ENCODE data around the gene RPUSD3.
A peak's percentile ranks its signal among the peaks of the same experiment; 100 is the strongest.

The RPUSD3 gene

DNA sequence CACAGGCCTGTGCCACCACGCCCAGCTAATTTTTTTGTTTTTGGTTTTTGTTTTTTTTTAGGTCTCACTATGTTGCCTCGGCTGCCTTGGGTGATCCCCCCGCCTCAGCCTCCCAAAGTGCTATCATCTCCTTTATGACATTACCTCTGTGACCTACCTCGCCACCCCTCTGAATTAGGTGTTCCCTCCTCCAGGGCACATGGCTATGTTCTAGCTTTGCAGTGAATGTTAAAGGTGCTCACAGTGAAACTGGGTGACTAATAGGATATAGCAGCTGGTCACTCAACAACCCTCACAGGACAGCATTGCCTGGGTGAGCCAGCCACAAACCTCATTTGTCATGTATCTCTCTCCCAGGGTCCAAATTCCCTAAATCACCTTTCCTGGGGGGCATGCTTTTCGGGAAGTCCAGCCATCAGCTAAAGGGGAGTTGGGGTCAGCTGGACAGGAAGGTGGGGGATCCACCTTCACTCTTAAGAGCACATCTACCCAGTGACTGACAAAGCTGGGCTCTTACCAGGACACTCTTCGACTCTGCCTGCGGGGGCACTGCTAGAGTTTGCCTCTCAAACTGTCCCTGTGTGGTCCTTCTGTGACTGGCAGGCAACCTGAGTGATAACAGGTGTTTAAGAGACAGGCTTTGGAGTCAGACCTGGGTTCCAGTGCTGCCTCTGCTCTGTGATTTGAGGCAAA is 35.3 kb downstream of the RPUSD3 start:
- peak; percentile 79 for ATAC-seq
- Mint-ChIP-seq H3K36me3 (peaks cover 62% of the 10 kb centered on the region), H3K27me3 (no peaks in the 10 kb centered on the region), H3K9me3 (no peaks in the 10 kb centered on the region), H3K4me3 (no peak overlapping the region), H3K27ac (peak overlapping the region; percentile 94), H3K4me1 (peaks cover 61% of the 10 kb centered on the region)

DNA sequence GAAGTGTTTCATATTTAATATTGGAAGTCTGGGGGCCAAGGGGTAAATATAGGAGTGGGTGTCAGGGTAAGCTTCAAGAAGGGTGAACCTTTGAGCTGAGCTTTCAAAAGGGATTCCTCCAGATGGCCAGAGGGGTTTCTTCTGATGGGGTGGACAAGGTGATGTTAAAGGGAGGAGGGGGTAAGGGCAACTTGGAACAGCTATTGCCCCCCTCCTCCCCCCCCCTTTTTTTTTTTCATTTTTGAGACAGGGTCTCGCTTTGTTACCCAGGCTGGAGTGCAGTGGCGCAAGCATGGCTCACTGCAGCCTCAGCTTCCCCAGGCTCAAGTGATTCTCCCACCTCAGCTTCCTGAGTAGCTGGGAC is 35.8 kb downstream of the RPUSD3 start:
- peaks cover 62% of the 10 kb centered on the region for H3K36me3 Mint-ChIP-seq
- no peak overlapping the region for H3K4me3 Mint-ChIP-seq
- H3K9me3 Mint-ChIP-seq = no peaks in the 10 kb centered on the region
- ATAC-seq = no peak
- peaks cover 66% of the 10 kb centered on the region for H3K4me1 Mint-ChIP-seq
- no peaks in the 10 kb centered on the region for H3K27me3 Mint-ChIP-seq
- peak overlapping the region; percentile 94 for H3K27ac Mint-ChIP-seq

GRCh38 chr3:9806688-9807589 is 36.9 kb downstream of the RPUSD3 start:
- Mint-ChIP-seq H3K4me1 (peaks cover 68% of the 10 kb centered on the region), H3K9me3 (no peaks in the 10 kb centered on the region), H3K27ac (peak overlapping the region; percentile 7), H3K27me3 (no peaks in the 10 kb centered on the region), H3K4me3 (no peak overlapping the region), H3K36me3 (peaks cover 64% of the 10 kb centered on the region)
- ATAC-seq = no peak

- no peak overlapping the region for H3K4me3 Mint-ChIP-seq
- ATAC-seq = no peak
- peaks cover 56% of the 10 kb centered on the region for H3K36me3 Mint-ChIP-seq
- H3K4me1 Mint-ChIP-seq = peaks cover 65% of the 10 kb centered on the region
- peak overlapping the region; percentile 7 for H3K27ac Mint-ChIP-seq
- H3K27me3 Mint-ChIP-seq = no peaks in the 10 kb centered on the region
- H3K9me3 Mint-ChIP-seq = no peaks in the 10 kb centered on the region
These were observed 37.7 kb downstream of the RPUSD3 start for GRCh38 chr3:9806137-9806536.

- Mint-ChIP-seq H3K36me3 (peaks cover 53% of the 10 kb centered on the region), H3K4me1 (peaks cover 58% of the 10 kb centered on the region), H3K27me3 (no peaks in the 10 kb centered on the region), H3K4me3 (no peak overlapping the region), H3K9me3 (no peaks in the 10 kb centered on the region), H3K27ac (peak overlapping the region; percentile 7)
- no peak for ATAC-seq
These were observed 38.8 kb downstream of the RPUSD3 start for GRCh38 chr3:9804996-9805395.

DNA sequence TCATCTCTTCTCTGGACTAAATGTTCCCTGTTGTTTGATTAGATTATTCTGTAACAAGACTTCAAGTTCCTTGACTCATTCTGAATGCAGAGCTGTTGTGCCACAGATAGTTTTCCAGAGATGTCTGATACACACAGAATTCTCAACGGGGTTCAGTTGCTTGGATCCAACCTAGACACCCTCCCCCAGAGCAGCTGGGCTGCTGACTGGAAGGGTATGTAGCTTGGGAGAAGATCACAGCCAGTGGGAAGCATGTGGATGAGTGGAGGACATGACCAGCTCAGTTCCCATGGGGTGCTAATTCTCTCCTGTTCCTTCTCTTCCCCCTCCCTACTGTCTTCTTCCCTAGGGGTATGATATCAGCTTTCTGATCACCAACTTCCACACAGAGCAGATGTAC is 40.3 kb downstream of the RPUSD3 start:
- H3K36me3 Mint-ChIP-seq = peaks cover 51% of the 10 kb centered on the region
- no peaks in the 10 kb centered on the region for H3K27me3 Mint-ChIP-seq
- no peak for ATAC-seq
- no peak overlapping the region for H3K4me3 Mint-ChIP-seq
- peaks cover 45% of the 10 kb centered on the region for H3K4me1 Mint-ChIP-seq
- H3K9me3 Mint-ChIP-seq = no peaks in the 10 kb centered on the region
- peak overlapping the region; percentile 72 for H3K27ac Mint-ChIP-seq

- peaks cover 44% of the 10 kb centered on the region for H3K4me1 Mint-ChIP-seq
- no peaks in the 10 kb centered on the region for H3K9me3 Mint-ChIP-seq
- no peaks in the 10 kb centered on the region for H3K27me3 Mint-ChIP-seq
- peaks cover 57% of the 10 kb centered on the region for H3K36me3 Mint-ChIP-seq
- ATAC-seq = no peak
- H3K27ac Mint-ChIP-seq = no peak overlapping the region
- no peak overlapping the region for H3K4me3 Mint-ChIP-seq
These were observed 43.3 kb downstream of the RPUSD3 start for GRCh38 chr3:9800529-9800928.

GRCh38 chr3:9797196-9797945 is 46.4 kb downstream of the RPUSD3 start:
- peak overlapping the region; percentile 100 for H3K27ac Mint-ChIP-seq
- H3K36me3 Mint-ChIP-seq = peaks cover 47% of the 10 kb centered on the region
- no peaks in the 10 kb centered on the region for H3K27me3 Mint-ChIP-seq
- H3K4me3 Mint-ChIP-seq = no peak overlapping the region
- H3K4me1 Mint-ChIP-seq = peaks cover 45% of the 10 kb centered on the region
- ATAC-seq = no peak
- no peaks in the 10 kb centered on the region for H3K9me3 Mint-ChIP-seq

DNA sequence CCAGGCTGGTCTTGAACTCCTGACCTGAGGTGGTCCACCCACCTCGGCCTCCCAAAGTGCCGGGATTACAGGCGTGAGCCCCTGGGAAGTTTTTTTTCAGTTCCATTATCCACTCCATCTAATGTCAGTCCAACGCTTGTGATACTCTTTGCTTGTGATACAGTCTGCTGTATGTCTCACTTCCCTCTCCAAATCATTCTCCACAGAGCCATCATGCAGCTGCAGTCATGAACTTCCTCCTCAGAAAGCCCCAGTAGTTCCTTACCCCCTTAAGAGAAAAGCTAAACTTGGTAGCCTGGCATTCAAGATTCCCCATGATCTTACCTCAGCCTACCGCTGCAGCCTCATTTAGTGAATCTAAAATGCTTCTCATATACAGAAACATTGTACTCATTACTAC is 48.6 kb downstream of the RPUSD3 start:
- H3K27me3 Mint-ChIP-seq = no peaks in the 10 kb centered on the region
- peak; percentile 73 for ATAC-seq
- peaks cover 63% of the 10 kb centered on the region for H3K4me1 Mint-ChIP-seq
- peak overlapping the region; percentile 100 for H3K27ac Mint-ChIP-seq
- peak overlapping the region; percentile 91 for H3K4me3 Mint-ChIP-seq
- no peaks in the 10 kb centered on the region for H3K9me3 Mint-ChIP-seq
- H3K36me3 Mint-ChIP-seq = peaks cover 51% of the 10 kb centered on the region

- peak overlapping the region; percentile 100 for H3K27ac Mint-ChIP-seq
- H3K4me1 Mint-ChIP-seq = peaks cover 68% of the 10 kb centered on the region
- no peaks in the 10 kb centered on the region for H3K27me3 Mint-ChIP-seq
- no peak for ATAC-seq
- peak overlapping the region; percentile 91 for H3K4me3 Mint-ChIP-seq
- H3K9me3 Mint-ChIP-seq = no peaks in the 10 kb centered on the region
- H3K36me3 Mint-ChIP-seq = peaks cover 59% of the 10 kb centered on the region
These were observed 49.4 kb downstream of the RPUSD3 start for GRCh38 chr3:9794400-9794799.

GRCh38 chr3:9793161-9793781 is 50.5 kb downstream of the RPUSD3 start:
- ATAC-seq = peak; percentile 0

DNA sequence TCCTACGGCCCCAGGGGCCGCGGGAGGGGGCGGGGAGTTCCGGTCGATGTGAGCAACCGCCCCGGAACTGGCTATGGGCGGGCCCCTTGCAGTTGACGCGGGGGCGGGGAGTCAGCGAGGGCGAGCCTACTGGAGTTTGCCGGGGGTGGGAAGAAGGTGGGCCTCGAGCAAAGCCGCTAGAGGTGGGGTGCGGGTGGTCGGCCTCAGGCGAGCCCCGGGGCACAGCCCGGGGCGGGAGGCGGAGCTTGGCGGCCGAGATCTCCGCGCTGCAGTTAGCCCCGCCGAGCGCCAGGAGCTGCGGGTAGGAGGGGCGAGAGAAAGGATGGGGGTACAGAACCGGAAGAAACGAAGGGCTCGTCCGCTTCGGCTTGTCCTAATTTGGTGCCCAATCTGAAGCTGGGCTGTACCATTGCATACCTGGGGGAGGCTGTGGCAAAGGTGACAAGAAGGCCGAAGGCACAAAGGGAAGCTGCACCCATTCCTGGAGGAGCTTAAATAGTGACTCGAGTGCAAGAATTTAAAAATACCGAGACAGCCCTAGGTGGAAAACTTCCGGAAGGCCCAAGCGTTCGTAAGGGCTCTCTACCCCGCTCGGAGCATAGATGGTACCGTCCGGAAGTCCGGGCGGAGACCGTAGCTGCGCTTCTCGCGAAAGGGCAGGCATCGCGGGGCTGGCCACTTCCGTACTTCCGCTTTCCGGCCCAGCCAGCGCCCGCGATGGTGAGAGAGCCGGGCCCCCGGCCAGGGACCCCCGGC is 51.2 kb downstream of the RPUSD3 start, which contains the start of the genes ARPC4 and TADA3:
Gene ARPC4, plus strand, starts transcription at position 678 of the 756 bp plus-strand sequence. Its CDS starts 40 bp downstream, at position 718.
Gene TADA3, minus strand, starts transcription at position 69 of the 756 bp plus-strand sequence. CDS start 1,007 bp downstream, outside the sequence.
- Mint-ChIP-seq H3K4me3 (peak within 1 kb of the TSS; percentile 91), H3K27me3 (no peaks in the 10 kb centered on the region), H3K4me1 (peaks cover 66% of the 10 kb centered on the region), H3K27ac (peak within 1 kb of the TSS; percentile 100), H3K36me3 (peaks cover 65% of the 10 kb centered on the region), H3K9me3 (no peaks in the 10 kb centered on the region)
- ATAC-seq = peak; percentile 90

More at GRCh38 chr3:9793161-9793781, 50.5 kb downstream of the RPUSD3 start:
- H3K4me1 Mint-ChIP-seq = peaks cover 67% of the 10 kb centered on the region
- H3K9me3 Mint-ChIP-seq = no peaks in the 10 kb centered on the region
- H3K27me3 Mint-ChIP-seq = no peaks in the 10 kb centered on the region
- peaks cover 67% of the 10 kb centered on the region for H3K36me3 Mint-ChIP-seq
- peak overlapping the region; percentile 100 for H3K27ac Mint-ChIP-seq
- peak overlapping the region; percentile 91 for H3K4me3 Mint-ChIP-seq

- Mint-ChIP-seq H3K27ac (peak overlapping the region; percentile 100), H3K27me3 (no peaks in the 10 kb centered on the region), H3K9me3 (no peaks in the 10 kb centered on the region), H3K4me1 (peaks cover 62% of the 10 kb centered on the region), H3K36me3 (peaks cover 66% of the 10 kb centered on the region), H3K4me3 (peak overlapping the region; percentile 91)
- ATAC-seq = no peak
These were observed 51.9 kb downstream of the RPUSD3 start for GRCh38 chr3:9791790-9792404.

DNA sequence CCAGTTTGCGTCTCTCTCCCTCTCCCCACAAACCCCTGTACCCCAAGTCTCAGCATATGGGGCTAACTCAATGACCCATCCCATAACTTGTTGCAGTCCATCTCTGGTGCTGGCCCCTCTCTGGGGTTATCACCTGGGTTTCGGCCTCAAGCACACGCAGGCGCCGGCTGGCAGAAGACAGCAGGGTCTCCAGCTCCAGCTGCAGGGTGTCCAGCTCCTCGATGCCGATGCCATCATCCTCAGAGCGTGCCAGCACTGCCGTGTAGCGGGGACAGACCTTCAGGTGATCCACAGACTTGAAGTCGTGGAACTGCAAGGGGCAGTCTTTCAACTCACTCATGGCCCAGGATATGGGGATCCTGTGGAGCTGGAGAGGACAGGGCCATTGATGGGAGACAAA is 52.7 kb downstream of the RPUSD3 start:
- peaks cover 69% of the 10 kb centered on the region for H3K36me3 Mint-ChIP-seq
- no peak overlapping the region for H3K27ac Mint-ChIP-seq
- ATAC-seq = no peak

More for the DNA sequence above, 52.7 kb downstream of the RPUSD3 start:
- Mint-ChIP-seq H3K27me3 (no peaks in the 10 kb centered on the region), H3K4me1 (peaks cover 57% of the 10 kb centered on the region), H3K4me3 (peak overlapping the region; percentile 30), H3K9me3 (no peaks in the 10 kb centered on the region)
